Activated T-cell treated with anti-CD3 and anti-CD28 coated beads for 24 hours (primary cell): ENCODE results near the gene ATP6V0E2.

Source experiments
- DNase-seq: peaks from one replicate; pipeline ENCODE4 v3.0.0-alpha.2; 2020; ENCODE audit warnings: low read depth

ATP6V0E2 gene

GRCh38 chr7:149838992-149839408 lies 34.8 kb upstream of the ATP6V0E2 start:
- no peak for DNase-seq

GRCh38 chr7:149839933-149840332 lies 33.8 kb upstream of the ATP6V0E2 start:
- no peak for DNase-seq

DNA sequence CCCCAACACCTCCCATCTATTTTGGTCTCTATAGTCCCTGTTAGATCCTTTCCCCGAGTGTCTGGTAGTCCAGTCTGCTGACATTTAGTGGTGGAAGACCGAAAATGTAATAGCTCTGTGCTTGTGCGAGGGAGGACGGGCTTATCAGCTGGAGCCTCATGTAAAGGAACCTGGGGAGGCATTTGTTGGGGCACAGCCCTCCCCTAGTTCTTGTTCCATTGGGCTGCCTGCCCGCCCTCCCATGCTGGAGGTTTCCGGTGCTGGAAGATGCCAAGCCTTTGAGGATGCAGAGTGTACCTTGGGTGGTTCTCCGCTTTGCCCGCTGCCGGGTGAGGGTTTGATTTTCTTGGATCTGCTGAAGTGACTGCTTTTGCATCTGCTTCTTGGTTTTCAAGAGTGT lies 30.2 kb upstream of the ATP6V0E2 start:
- no peak for DNase-seq

- DNase-seq, result no peak
These were observed 29.3 kb upstream of the ATP6V0E2 start for GRCh38 chr7:149844445-149844844.

DNA sequence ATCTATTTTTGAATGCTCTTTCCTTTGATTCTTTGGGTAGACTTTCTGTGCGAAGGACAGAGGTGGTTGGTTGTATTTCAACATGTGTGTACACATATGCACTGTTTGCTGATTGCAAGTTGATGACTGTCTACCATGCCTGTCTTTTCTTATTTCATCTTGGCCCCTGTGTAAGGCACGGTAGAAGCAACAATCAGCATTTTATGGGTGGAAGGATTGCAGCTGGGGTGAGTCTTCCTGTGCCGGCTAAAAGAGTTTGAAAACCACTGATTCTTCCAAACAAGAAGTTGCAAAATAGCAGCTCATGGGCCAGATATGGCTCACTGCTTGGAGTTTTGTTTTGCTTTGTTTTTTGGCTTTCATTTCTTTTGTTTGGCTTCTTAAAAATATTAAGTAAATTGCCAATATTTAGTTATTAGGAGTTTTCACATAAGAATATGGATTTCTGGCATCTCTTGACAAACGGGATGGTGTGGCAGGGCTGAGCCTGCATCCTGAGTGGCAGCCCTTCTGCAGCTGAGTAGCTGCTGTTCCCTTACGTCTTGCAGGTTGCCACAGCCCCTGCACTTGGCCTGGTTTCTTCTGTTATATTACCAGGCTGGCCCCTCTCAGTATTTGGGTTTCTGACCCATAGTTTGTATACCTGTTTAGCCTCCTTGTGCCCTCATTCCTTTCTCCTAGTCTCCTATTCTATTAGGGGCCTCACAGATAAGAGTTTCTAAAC lies 28.4 kb upstream of the ATP6V0E2 start:
- DNase-seq, result no peak

GRCh38 chr7:149846021-149846420 lies 27.7 kb upstream of the ATP6V0E2 start:
- no peak for DNase-seq

DNA sequence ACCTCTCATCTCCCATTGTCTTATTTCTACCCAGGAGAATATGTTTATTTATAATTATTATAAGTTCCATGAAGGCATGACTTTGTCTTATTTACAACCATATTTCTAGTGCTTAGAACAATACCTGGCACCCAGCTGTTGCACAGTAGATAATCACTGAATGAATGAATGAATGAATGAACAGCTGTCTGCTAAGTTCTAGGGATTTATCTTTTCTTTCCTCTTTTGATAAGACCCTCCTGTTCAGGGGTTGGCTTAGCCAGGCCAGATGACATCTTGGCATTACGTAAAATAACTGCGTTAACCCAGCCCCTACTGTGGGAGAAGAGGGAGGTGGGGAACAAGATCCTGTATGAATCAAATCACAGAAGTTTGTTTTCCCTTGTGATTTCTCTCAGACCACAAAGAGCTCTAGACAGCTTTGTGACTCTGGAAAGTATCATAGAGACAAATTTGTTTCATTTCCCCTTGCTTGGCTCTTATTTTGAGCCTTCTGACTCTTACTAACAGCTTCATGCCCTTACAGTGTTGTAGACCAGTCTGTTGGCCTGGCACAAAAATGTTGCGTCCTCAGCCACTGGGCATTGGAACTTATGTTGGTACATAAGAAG lies 27.2 kb upstream of the ATP6V0E2 start:
- no peak for DNase-seq

GRCh38 chr7:149849174-149849573 lies 24.6 kb upstream of the ATP6V0E2 start:
- no peak for DNase-seq

GRCh38 chr7:149850007-149850594 lies 23.7 kb upstream of the ATP6V0E2 start:
- no peak for DNase-seq

GRCh38 chr7:149850716-149851115 lies 23.1 kb upstream of the ATP6V0E2 start:
- DNase-seq, result no peak

DNA sequence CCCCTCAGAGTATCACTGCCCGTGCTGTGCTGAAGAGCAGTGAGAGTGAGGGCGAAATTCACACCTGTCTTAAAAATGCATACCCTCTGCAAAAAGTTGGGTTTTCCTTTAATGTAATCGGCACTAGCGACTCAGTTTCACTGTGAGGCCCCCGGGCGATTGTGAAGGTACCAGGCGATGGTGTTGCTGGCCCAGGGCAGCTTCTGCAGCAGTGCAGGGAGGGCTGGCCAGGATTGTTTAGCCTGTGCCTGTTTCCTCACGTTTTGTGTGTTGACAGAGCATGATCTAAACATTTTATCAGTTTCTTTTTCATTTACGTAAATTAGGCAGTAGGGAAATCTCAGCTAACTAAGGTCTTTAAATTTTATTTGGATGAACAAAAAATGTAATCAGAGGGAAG lies 22.3 kb upstream of the ATP6V0E2 start:
- DNase-seq, result no peak

- DNase-seq, result no peak
These were observed 20.6 kb upstream of the ATP6V0E2 start for GRCh38 chr7:149853157-149853556.

GRCh38 chr7:149854611-149855360 lies 19.0 kb upstream of the ATP6V0E2 start:
- no peak for DNase-seq

GRCh38 chr7:149855361-149856305 lies 18.1 kb upstream of the ATP6V0E2 start:
- DNase-seq, result no peak

- DNase-seq, result no peak
These were observed 17.2 kb upstream of the ATP6V0E2 start for GRCh38 chr7:149856583-149856982.

- DNase-seq, result no peak
These were observed 14.4 kb upstream of the ATP6V0E2 start for GRCh38 chr7:149859369-149859768.

DNA sequence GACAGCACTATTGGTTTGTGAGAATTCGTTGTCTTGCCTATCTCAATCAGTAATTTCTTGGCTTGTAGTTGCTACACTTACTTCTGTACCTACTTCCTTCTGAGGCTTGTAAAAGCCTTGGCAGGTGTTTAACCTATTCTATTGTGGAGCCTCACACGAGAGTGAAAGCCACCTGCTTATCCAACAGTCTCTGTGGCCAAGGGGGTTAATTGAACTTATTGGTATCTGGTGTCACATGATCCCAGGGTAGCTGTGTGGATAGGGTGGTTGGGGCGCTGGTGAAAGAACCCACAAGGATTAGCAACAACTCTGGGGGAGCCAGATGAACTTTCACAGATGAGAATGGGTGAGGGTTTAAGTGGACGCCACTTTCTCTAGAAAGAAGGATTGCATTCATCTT lies 13.9 kb upstream of the ATP6V0E2 start:
- DNase-seq, result no peak

- DNase-seq, result no peak
These were observed 12.7 kb upstream of the ATP6V0E2 start for GRCh38 chr7:149860821-149861727.

DNA sequence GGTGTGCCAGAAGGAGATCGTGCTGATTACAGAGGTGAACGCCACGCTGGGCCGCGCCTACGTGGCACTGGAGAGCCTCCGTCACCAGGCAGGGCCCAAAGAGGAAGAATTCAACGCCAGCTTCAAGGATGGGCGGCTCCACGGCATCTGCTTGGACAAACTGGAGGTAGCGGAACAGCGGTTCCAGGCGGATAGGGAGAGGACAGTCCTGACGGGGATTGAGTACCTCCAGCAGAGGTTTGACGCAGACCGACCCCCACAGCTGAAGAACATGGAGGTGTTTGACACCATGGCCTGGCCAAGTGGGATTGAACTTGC lies 12.1 kb upstream of the ATP6V0E2 start:
- no peak for DNase-seq

DNA sequence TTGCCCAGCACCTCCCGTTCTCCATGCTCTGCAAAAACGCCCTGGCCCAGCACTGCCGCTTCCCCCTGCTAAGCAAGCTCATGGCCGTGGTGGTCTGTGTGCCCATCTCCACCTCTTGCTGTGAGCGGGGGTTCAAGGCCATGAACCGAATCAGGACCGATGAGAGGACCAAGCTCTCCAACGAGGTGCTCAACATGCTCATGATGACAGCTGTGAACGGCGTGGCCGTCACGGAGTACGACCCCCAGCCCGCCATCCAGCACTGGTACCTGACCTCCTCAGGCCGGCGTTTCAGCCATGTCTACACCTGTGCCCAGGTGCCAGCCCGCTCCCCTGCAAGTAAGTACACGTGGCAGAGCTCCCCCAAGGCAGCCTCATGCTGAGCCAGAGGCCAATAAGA lies 11.6 kb upstream of the ATP6V0E2 start:
- no peak for DNase-seq

DNA sequence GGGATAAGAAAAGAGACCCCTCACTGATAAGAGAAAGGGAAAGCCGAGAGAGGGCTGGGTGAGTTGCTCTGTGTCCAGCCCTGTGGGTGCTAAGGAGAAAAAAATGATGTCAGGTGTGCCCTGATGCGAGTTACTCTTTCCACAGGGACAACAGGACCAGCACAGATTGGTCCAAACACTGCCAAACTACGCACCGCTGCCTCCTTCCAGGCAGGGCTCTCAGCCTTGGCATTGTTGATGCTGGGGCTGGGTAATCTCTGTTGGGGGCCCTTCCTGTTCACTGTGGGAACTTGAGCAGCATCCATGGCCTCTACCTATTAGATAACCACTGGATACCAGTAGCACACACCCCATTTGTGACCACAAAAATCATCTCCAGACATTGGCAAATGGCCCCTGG lies 10.3 kb upstream of the ATP6V0E2 start:
- no peak for DNase-seq
